ENCODE data around the gene PALLD.
"Not testable (repeated sequence)": the region's sequence is repeated elsewhere in the genome, so short reads cannot be mapped to it uniquely, and the experiment has no call there.

The PALLD gene

DNA sequence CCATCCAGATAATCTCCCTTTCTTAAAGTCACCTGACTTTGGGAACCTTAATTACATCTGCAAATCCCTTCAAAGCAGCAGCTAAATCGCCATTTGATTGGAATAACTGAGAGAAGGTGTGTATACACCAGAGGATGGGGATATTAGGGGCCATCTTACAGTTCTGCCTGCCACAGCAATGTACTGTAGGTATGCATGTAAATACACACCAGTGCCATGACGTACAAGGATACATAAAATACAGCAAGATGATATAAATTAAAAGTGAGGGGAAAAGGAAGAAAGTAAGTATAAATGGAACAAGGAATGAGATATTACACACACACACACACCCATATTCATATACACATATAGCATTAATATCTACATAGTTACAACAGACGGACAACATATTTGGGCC is 432.0 kb downstream of the PALLD start:
- no peak for DNase-seq

DNA sequence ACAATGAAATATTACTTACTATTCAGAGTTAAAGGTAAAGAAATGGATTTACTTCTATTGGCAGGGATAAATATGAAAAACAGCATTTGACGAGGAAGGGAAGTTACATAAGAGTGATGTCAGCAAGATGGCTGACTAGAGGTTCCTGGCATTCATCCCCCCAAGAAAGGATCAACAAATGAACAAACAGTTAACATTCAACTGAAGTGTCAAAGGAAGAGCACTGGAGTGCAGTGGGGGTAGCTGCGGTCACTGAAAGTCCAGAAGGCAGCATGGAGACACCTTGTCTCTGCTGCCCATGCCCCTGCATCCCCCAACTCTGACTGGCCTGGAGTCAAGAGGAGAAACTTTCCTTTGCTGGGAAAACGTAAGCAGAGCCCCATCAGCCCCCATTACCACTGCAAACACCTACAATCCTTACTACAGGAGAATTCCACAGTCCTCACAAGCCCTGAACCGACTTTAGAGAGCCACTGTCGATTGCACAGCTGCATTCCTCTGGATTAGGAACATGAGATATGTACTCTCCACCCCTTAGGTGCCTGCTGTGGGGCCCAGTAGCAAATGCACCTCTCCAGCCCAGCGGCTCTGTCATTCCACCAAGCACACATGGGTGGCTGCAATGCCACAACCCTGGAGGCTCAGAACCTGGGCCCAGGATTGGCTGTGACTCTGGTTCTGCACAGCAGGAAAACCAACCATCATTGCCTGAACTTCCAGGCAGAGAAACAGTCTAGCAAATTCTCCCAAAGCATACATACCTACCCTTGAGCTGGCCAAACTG is 433.8 kb downstream of the PALLD start:
- DNase-seq: no peak

- no peak for DNase-seq
These were observed 434.4 kb downstream of the PALLD start for GRCh38 chr4:168931215-168931650.

GRCh38 chr4:168932138-168932537 is 435.3 kb downstream of the PALLD start:
- DNase-seq: no peak

DNA sequence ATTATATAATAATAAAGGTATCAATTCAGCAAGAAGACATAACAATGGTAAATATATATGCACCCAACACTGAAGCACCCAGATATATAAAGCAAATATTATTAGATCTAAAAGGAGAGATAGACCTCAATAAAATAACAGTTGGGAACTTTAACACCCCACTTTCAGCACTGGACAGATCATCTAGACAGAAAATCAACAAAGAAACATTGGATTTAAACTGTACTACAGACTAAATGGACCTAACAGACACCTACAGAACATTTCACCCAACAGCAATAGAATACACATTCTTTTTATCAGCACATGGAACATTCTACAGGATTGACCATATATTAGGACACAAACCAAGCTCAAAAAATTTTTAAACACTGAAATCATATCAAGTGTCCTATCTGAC is 436.6 kb downstream of the PALLD start:
- DNase-seq: no peak

GRCh38 chr4:168937473-168937872 is 440.6 kb downstream of the PALLD start:
- DNase-seq: not testable (repeated sequence)

- peak; percentile 23 for DNase-seq
These were observed 446.1 kb downstream of the PALLD start for GRCh38 chr4:168942985-168943384.

DNA sequence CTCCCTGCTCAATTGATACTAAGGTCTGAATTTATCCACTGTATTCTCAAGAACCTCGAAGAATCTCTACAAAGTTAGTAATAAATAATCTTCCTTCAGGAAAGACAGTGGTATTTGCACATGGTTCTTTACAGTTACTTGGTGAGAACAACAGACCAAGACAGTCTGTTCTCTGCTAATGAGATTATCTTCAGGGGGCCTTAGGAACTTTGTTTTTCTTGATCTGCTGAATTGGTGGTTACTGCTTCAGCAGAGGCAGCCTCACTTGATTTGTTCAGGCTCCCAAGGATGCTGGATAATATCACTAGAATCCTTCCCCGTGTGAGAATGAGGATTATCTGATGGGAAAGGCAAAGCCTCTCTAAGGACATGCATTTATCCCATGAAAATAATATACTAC is 448.4 kb downstream of the PALLD start:
- DNase-seq: no peak

DNA sequence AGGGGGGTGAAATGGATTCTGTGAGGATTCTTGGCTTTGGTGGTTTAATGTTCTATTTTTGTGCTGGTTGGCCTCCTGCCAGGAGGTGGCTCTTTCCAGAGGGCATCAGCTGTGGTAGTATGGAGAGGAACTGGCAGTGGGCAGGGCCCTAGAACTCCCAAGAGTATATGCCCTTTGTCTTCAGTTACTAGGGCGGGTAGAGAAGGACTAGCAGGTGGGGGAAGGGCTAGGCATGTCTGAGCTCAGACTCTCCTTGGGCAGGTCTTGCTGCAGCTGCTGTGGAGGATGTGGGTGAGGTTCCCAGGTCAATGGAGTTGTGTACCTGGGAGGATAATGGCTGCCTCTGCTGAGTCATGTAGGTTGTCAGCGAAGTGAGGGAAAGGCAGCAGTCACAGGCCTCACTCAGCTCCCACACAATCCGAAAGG is 456.0 kb downstream of the PALLD start:
- DNase-seq: not testable (repeated sequence)

DNA sequence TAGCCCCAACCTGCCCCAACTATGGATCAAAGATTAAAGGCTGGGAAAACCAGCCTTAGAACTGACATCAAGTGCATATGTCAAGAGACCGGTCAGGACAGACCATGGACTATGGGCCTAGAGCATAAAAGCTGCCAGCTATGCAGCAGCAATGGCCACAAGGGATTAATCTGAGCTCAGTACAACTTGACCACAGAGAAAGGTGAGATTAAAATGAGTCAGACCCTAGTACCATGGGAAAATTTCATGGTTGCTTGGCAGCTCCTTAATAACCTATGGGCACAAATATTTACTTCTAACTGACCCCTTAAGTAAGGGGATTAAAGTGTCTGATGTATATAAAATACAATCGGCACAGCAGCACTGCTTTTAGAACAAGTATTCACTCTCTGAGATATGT is 458.8 kb downstream of the PALLD start:
- no peak for DNase-seq

DNA sequence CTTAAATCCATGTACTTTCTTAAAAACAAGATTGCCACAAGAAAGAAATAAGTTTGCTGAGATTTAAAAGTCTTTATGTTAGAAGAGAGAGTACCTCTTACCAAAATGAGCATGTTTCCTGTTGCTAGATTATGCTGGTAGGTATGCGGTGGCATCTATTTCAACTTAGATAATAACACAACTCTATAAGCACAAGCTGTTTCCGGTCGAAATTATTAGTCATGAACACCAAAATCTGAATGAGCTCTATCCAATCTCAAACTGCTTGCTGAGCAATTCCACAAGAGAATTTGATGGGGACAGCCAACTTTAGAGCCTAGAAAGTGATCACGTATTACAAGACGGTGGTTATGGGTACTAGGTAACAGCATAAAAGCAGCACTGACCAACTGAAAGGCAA is 463.9 kb downstream of the PALLD start:
- DNase-seq: no peak

DNA sequence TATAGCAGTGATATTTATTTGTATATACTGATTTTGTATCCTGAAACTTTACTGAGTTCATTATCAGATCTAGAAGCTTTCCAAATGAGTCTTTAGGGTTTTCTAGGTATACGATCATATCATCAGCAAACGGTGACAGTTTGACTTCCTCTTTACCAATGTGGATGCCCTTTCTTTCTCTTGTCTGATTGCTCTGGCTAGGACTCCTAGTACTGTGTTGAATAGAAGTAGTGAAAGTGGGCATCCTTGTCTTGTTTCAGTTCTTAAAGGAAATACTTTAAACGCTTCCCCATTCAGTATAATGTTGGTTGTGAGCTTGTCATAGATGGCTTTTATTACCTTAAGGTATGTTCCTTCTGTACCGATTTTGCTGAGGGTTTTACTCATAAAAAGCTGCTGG is 475.7 kb downstream of the PALLD start:
- peak; percentile 52 for DNase-seq
